ENCODE data around the gene NFYB. TPM values are rescaled to one million over a fixed set of nuclear protein-coding genes. Genes with fewer than 3 reads are reported as not detected.

The NFYB gene
- polyA plus RNA-seq, 3 donors, result 12.3 to 74.5 (median 14.4) TPM

- WGBS, 3 donors, result 74 to 88% (median 81%) methylated on average over 1 of the region's 1 CpG
- H3K27ac ChIP-seq (ENCODE audit: low read depth, low read length), result no peak overlapping the region
Observed at GRCh38 chr12:104080764-104081163, 57.2 kb downstream of the NFYB start.

GRCh38 chr12:104079024-104079423 is 59.0 kb downstream of the NFYB start:
- WGBS, 3 donors, result 69 to 87% (median 83%) methylated on average over 1 of the region's 1 CpG
- no peak overlapping the region for H3K27ac ChIP-seq (ENCODE audit: low read depth, low read length)

GRCh38 chr12:104073699-104074098 is 64.3 kb downstream of the NFYB start:
- 91 to 97% (median 92%) methylated on average over 1 of the region's 1 CpG for WGBS, 3 donors
- no peak overlapping the region for H3K27ac ChIP-seq (ENCODE audit: low read depth, low read length)

- WGBS, 3 donors, result 95 to 98% (median 97%) methylated on average over 2 of the region's 2 CpGs
Observed at GRCh38 chr12:104072099-104072498, 65.9 kb downstream of the NFYB start.

More at GRCh38 chr12:104072099-104072498, 65.9 kb downstream of the NFYB start:
- no peak overlapping the region for H3K27ac ChIP-seq (ENCODE audit: low read depth, low read length)

Other genes starting within 250 kb of the NFYB start
- 100 to 1,000 TPM; 309 to 379 (median 310) TPM for gene HSP90B1, start 207.8 kb downstream of the NFYB start, polyA plus RNA-seq
- gene TDG, start 172.3 kb downstream of the NFYB start, polyA plus RNA-seq, result 10 to 100 TPM in 2 of 3 donors, 1 to 10 TPM in 1; 5.2 to 11.4 (median 10.3) TPM
- gene GLT8D2, start 88.0 kb downstream of the NFYB start, polyA plus RNA-seq, result 10 to 100 TPM in 1 of 3 donors, 1 to 10 TPM in 2; 1.0 to 29.4 (median 7.1) TPM
- gene HCFC2, start 73.7 kb downstream of the NFYB start, polyA plus RNA-seq, result 1 to 10 TPM; 4.2 to 6.6 (median 5.8) TPM
- gene TXNRD1, start 77.6 kb upstream of the NFYB start, polyA plus RNA-seq, result 10 to 100 TPM; 12.7 to 72.1 (median 44.7) TPM
- gene EID3, start 165.5 kb upstream of the NFYB start, polyA plus RNA-seq, result 1 to 10 TPM in 2 of 3 donors, under 1 TPM in 1; 0.53 to 2.5 (median 2.2) TPM